ENCODE results near the gene GPRC5B. TPM values are rescaled to one million over a fixed set of nuclear protein-coding genes. Genes with fewer than 3 reads are reported as not detected.

Gene GPRC5B
- total and polyA plus RNA-seq, 2 of the 8 experiments (the other 6 are each of a cell fraction or from before 2014, with no cell fraction given), result 106 to 160 TPM

- Histone ChIP-seq H3K79me2 (ENCODE audit: control insufficient read depth in 1 of 2, insufficient read depth in 2 of 2, low read length in 2 of 2) (no peaks in the 10 kb centered on the region), H3K79me1 (ENCODE audit: low read depth, low read length) (no peaks in the 10 kb centered on the region), H2BK5ac (ENCODE audit: low read depth, low read length) (no peak overlapping the region), H2BK20ac (ENCODE audit: low read length) (no peak overlapping the region), H3K4ac (replicated peaks; ENCODE audit: insufficient read length, low read depth, low read length) (no peak overlapping the region), H3K36me3 (ENCODE audit: control insufficient read depth in 2 of 4, insufficient read depth in 4 of 4, low read length in 3 of 4) (no peaks in the 10 kb centered on the region), H3K4me3 (ENCODE audit: extremely low read depth in 1 of 4, insufficient read depth in 2 of 4, low read depth in 3 of 4, low read length in 4 of 4) (no peak overlapping the region), H4K91ac (replicated peaks; ENCODE audit: insufficient read length, low read length) (no peak overlapping the region), H4K20me1 (replicated peaks in 1 of 2; ENCODE audit: control insufficient read depth in 1 of 2, insufficient read depth in 2 of 2, low read length in 2 of 2) (no peaks in the 10 kb centered on the region), H3K27ac (ENCODE audit: low read depth, low read length) (no peak overlapping the region), H2AFZ (ENCODE audit: low read length) (no peak overlapping the region), H2BK15ac (ENCODE audit: low read length) (no peak overlapping the region), H3K23me2 (ENCODE audit: low read depth, low read length) (peaks cover 2% of the 10 kb centered on the region; the same call in 1 of the 2 replicates), H2AK5ac (ENCODE audit: low read depth, low read length) (no peak overlapping the region), H3K9me3 (ENCODE audit: insufficient read depth in 2 of 2, low read depth in 1 of 2, low read length in 1 of 2) (no peaks in the 10 kb centered on the region), H3K23ac (ENCODE audit: insufficient read length) (no peak overlapping the region), H3K14ac (ENCODE audit: insufficient read length) (no peak overlapping the region), H2BK120ac (replicated peaks; ENCODE audit: low read depth, low read length) (no peak overlapping the region), H3K9ac (replicated peaks in 1 of 4; ENCODE audit: extremely low read depth in 1 of 4, low read depth in 3 of 4, low read length in 3 of 4) (no peak overlapping the region), H3K27me3 (replicated peaks in 1 of 4; ENCODE audit: control insufficient read depth in 3 of 4, extremely low read depth in 1 of 4, insufficient read depth in 3 of 4, low read length in 3 of 4) (no peaks in the 10 kb centered on the region), H4K8ac (ENCODE audit: extremely low read depth, insufficient read depth, low read length) (no peak overlapping the region), H3K4me1 (replicated peaks in 1 of 4; ENCODE audit: control insufficient read depth in 3 of 4, insufficient read depth in 4 of 4, low read length in 3 of 4) (peaks cover 0 to 11% (median 6%) of the 10 kb centered on the region in 4 experiments; a peak in 5 of 7 replicates), H4K5ac (ENCODE audit: insufficient read length, low read depth, low read length) (no peak overlapping the region), H2BK12ac (ENCODE audit: low read depth, low read length) (no peak overlapping the region), H3K56ac (replicated peaks; ENCODE audit: insufficient read length, low read depth, low read length) (no peak overlapping the region), H3K4me2 (ENCODE audit: insufficient read depth in 1 of 2, low read depth in 2 of 2, low read length in 2 of 2) (no peak overlapping the region), H3K18ac (ENCODE audit: extremely low read depth, low read length) (no peak overlapping the region)
- ChIA-PET POLR2A (ENCODE audit: partially characterized antibody) (interaction anchor here (1.1 kb wide), 1 partner anchor 10 kb away, joined by 3 read pairs; no protein-coding TSS in a partner anchor), CTCF (ENCODE audit: partially characterized antibody) (interaction anchor here (0.6 kb wide), 1 partner anchor 12 kb away, joined by 3 read pairs; no protein-coding TSS in a partner anchor)
- DNase-seq (ENCODE audit: low read depth in 1 of 2, low spot score in 2 of 2) (no peak), FAIRE-seq (no peak)
- 83% methylated on average over 5 of the region's 5 CpGs; no CpG with 5 or more reads in 1 of the 2 experiments for WGBS, 2 experiments (ENCODE audit: extremely low coverage in 1 of 2, insufficient coverage in 1 of 2, insufficient read length in 1 of 2, insufficient replicate concordance in 2 of 2, low coverage in 1 of 2, low lambda C conversion rate in 2 of 2, missing lambda C conversion rate in 1 of 2)
- TF ChIP-seq KDM4A (IDR thresholded peaks at IDR 0.05; ENCODE audit: low read depth, low read length, severe bottlenecking) (no peak), SRF (IDR thresholded peaks at IDR 0.05; ENCODE audit: low read depth, low read length) (no peak), ASH2L (IDR thresholded peaks at IDR 0.05; ENCODE audit: low read length) (no peak), EGR1 (IDR thresholded peaks at IDR 0.05; ENCODE audit: borderline replicate concordance, low read depth, low read length) (no peak), CBX5 (IDR thresholded peaks at IDR 0.05; ENCODE audit: low read depth, low read length) (no peak), SIN3A (conservative IDR thresholded peaks at IDR 0.05 in 1 of 2, IDR thresholded peaks at IDR 0.05 in 1 of 2; ENCODE audit: low read depth in 1 of 2, low read length in 2 of 2) (no peak), NANOG (IDR thresholded peaks at IDR 0.05; ENCODE audit: insufficient read depth, low read depth, low read length, poor library complexity, severe bottlenecking) (no peak), KDM1A (IDR thresholded peaks at IDR 0.05; ENCODE audit: borderline replicate concordance, low read length) (no peak), NRF1 (IDR thresholded peaks at IDR 0.05; ENCODE audit: low read depth, low read length) (no peak), SP2 (IDR thresholded peaks at IDR 0.05; ENCODE audit: low read length) (no peak), POU5F1 (IDR thresholded peaks at IDR 0.05; ENCODE audit: low read depth, low read length) (no peak)
- TF ChIP-seq, protein P1, sequence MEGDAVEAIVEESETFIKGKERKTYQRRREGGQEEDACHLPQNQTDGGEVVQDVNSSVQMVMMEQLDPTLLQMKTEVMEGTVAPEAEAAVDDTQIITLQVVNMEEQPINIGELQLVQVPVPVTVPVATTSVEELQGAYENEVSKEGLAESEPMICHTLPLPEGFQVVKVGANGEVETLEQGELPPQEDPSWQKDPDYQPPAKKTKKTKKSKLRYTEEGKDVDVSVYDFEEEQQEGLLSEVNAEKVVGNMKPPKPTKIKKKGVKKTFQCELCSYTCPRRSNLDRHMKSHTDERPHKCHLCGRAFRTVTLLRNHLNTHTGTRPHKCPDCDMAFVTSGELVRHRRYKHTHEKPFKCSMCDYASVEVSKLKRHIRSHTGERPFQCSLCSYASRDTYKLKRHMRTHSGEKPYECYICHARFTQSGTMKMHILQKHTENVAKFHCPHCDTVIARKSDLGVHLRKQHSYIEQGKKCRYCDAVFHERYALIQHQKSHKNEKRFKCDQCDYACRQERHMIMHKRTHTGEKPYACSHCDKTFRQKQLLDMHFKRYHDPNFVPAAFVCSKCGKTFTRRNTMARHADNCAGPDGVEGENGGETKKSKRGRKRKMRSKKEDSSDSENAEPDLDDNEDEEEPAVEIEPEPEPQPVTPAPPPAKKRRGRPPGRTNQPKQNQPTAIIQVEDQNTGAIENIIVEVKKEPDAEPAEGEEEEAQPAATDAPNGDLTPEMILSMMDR (IDR thresholded peaks at IDR 0.05; ENCODE audit: control extremely low read depth in 1 of 3, insufficient read depth in 1 of 3, low read depth in 1 of 3, low read length in 3 of 3), result no peak
Observed at GRCh38 chr16:19833581-19833980, 51.1 kb downstream of the GPRC5B start.
